ENCODE results near the gene ECT2.

The ECT2 gene

GRCh38 chr3:172709774-172710663, 40.5 kb upstream of the ECT2 start:
- H3K79me2 ChIP-seq (ENCODE audit: insufficient read depth, low read length) = no peaks in the 10 kb centered on the region
- H3K4me1 ChIP-seq (ENCODE audit: insufficient read depth, low read length, severe bottlenecking) = peaks cover 24% of the 10 kb centered on the region
- no peak overlapping the region for H3K27ac ChIP-seq (ENCODE audit: low read depth, low read length, poor library complexity, severe bottlenecking)
- H3K36me3 ChIP-seq (ENCODE audit: insufficient read depth, low read length) = no peaks in the 10 kb centered on the region
- no peaks in the 10 kb centered on the region for H3K9me2 ChIP-seq (ENCODE audit: low read depth, low read length)
- H4K20me1 ChIP-seq (ENCODE audit: insufficient read depth, low read length) = no peaks in the 10 kb centered on the region
- no peaks in the 10 kb centered on the region for H3K9me3 ChIP-seq (ENCODE audit: low read length)
- TF ChIP-seq EZH2 (IDR thresholded peaks at IDR 0.05; ENCODE audit: borderline replicate concordance, low read length) (no peak), CTCF (IDR thresholded peaks at IDR 0.05; ENCODE audit: low read length) (no peak)
- peak overlapping the region; percentile 57; the same call in 1 of the 2 replicates for H2AFZ ChIP-seq (ENCODE audit: low read length)
- H3K9ac ChIP-seq (ENCODE audit: low read length) = peak overlapping the region; percentile 73
- H3K4me3 ChIP-seq (ENCODE audit: low read depth, low read length, poor library complexity, severe bottlenecking) = peak overlapping the region; percentile 76
- no peaks in the 10 kb centered on the region for H3F3A ChIP-seq (ENCODE audit: insufficient read depth, low read length)
- no peaks in the 10 kb centered on the region for H3K27me3 ChIP-seq (ENCODE audit: insufficient read depth, low read length)
- peak overlapping the region; percentile 65 for H3K4me2 ChIP-seq (ENCODE audit: low read length)

DNA sequence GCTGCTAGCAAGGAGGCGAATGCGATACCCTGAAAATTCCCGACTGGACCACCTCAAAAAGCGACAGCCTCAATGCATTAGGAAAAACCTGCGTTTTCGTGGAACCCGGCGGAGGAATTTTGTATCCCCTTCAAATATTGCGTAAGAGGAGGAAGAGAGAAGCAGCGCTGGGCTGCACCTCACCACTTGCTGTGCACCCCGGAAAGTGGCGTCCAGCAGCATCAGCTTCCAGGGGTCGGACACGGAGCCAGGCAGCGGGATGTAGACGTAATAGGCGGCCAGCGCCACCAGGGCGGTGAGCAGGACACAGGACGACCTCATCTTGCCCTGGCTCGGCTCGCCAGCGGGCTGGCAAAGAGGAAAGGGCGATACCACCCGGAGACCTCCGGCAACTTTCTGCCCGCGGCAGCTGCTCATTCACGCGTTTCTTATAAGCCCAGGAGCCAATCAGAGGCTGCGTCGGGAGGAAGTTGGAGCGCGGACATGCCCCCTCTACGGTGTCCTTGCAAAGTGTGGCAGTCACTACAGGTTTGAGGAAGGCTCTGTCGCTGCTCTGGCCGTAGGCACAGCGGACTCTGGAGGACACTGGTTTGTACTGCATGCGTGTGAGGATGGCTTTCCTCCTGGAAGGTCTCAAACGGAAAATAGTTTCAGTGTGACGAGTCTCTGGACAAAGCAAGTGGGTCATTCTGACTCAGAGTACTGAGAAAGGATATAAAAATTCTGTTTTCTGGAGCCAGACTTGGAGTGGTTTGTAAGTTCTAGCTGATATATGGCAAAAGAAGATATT, 39.7 kb upstream of the ECT2 start, which contains the start of gene NCEH1:
NCEH1 (minus strand) TSS at position 404 of the 790 bp plus-strand sequence; CDS start at position 321, 83 bp downstream.
- H3K4me3 ChIP-seq (ENCODE audit: low read depth, low read length, poor library complexity, severe bottlenecking) = peak within 1 kb of the TSS; percentile 76
- H3K9me2 ChIP-seq (ENCODE audit: low read depth, low read length) = no peaks in the 10 kb centered on the region
- no peaks in the 10 kb centered on the region for H4K20me1 ChIP-seq (ENCODE audit: insufficient read depth, low read length)
- H3K4me1 ChIP-seq (ENCODE audit: insufficient read depth, low read length, severe bottlenecking) = peaks cover 24% of the 10 kb centered on the region
- H3F3A ChIP-seq (ENCODE audit: insufficient read depth, low read length) = no peaks in the 10 kb centered on the region
- no peaks in the 10 kb centered on the region for H3K36me3 ChIP-seq (ENCODE audit: insufficient read depth, low read length)
- H3K9ac ChIP-seq (ENCODE audit: low read length) = peak within 1 kb of the TSS; percentile 73
- no peaks in the 10 kb centered on the region for H3K79me2 ChIP-seq (ENCODE audit: insufficient read depth, low read length)
- no peaks in the 10 kb centered on the region for H3K9me3 ChIP-seq (ENCODE audit: low read length)
- TF ChIP-seq EZH2 (IDR thresholded peaks at IDR 0.05; ENCODE audit: borderline replicate concordance, low read length) (no peak), CTCF (IDR thresholded peaks at IDR 0.05; ENCODE audit: low read length) (peak; percentile 94)
- H3K27me3 ChIP-seq (ENCODE audit: insufficient read depth, low read length) = no peaks in the 10 kb centered on the region
- H3K27ac ChIP-seq (ENCODE audit: low read depth, low read length, poor library complexity, severe bottlenecking) = no peak within 1 kb of the TSS
- H2AFZ ChIP-seq (ENCODE audit: low read length) = peak within 1 kb of the TSS; percentile 67
- H3K4me2 ChIP-seq (ENCODE audit: low read length) = peak within 1 kb of the TSS; percentile 65

DNA sequence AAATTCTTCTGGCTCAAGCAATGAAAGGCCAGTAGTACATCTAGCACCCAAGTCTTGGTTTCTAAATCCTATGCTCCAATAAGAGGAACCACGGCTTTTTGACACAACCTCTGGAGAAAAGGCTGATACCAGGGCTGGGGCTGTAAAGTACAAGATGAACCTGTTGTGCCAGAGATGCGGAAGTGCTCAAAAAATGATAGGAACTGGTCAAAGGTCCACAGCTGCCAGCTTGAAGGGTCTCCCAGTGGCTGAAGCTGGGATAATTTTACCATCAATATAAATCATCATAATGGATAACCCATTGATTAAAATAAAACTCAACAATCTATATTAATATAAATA, 39.1 kb upstream of the ECT2 start:
- TF ChIP-seq CTCF (IDR thresholded peaks at IDR 0.05; ENCODE audit: low read length) (no peak), EZH2 (IDR thresholded peaks at IDR 0.05; ENCODE audit: borderline replicate concordance, low read length) (no peak)
- peaks cover 24% of the 10 kb centered on the region for H3K4me1 ChIP-seq (ENCODE audit: insufficient read depth, low read length, severe bottlenecking)
- H3K27ac ChIP-seq (ENCODE audit: low read depth, low read length, poor library complexity, severe bottlenecking) = no peak overlapping the region
- H3K4me2 ChIP-seq (ENCODE audit: low read length) = peak overlapping the region; percentile 65
- H2AFZ ChIP-seq (ENCODE audit: low read length) = peak overlapping the region; percentile 67
- H3K9me3 ChIP-seq (ENCODE audit: low read length) = no peaks in the 10 kb centered on the region
- H3K9me2 ChIP-seq (ENCODE audit: low read depth, low read length) = no peaks in the 10 kb centered on the region
- H3K27me3 ChIP-seq (ENCODE audit: insufficient read depth, low read length) = no peaks in the 10 kb centered on the region
- H3F3A ChIP-seq (ENCODE audit: insufficient read depth, low read length) = no peaks in the 10 kb centered on the region
- H3K9ac ChIP-seq (ENCODE audit: low read length) = peak overlapping the region; percentile 73
- H4K20me1 ChIP-seq (ENCODE audit: insufficient read depth, low read length) = no peaks in the 10 kb centered on the region
- H3K36me3 ChIP-seq (ENCODE audit: insufficient read depth, low read length) = no peaks in the 10 kb centered on the region
- peak overlapping the region; percentile 76 for H3K4me3 ChIP-seq (ENCODE audit: low read depth, low read length, poor library complexity, severe bottlenecking)
- no peaks in the 10 kb centered on the region for H3K79me2 ChIP-seq (ENCODE audit: insufficient read depth, low read length)

Data from OCI-LY1 (cell line).